Stomach (tissue), 9 donors: Measurements from ENCODE around the gene OLFM2. TPM values are rescaled to one million over a fixed set of nuclear protein-coding genes. Genes with fewer than 3 reads are reported as not detected.
A peak's percentile ranks its signal among the peaks of the same experiment; 100 is the strongest.
"Not testable (repeated sequence)": the region's sequence is repeated elsewhere in the genome, so short reads cannot be mapped to it uniquely, and the experiment has no call there.

Experiments used
- DNase-seq, 2 donors: peaks; one replicate each; pipeline versions ENCODE4 v3.0.0 to v3.0.0-alpha.2; 2013 to 2019
- H3K27ac ChIP-seq, 5 donors: fragments of 200-600 bp in 4 of 5; sonication (generic) in 4 of 5; one replicate each; pipeline ENCODE4 v1.5.1; 2013 to 2019; ENCODE audit warnings: mild to moderate bottlenecking in 1 of 5, moderate library complexity in 1 of 5
- H3K27me3 ChIP-seq, 3 donors: fragments of 200-600 bp; sonication (generic); one replicate each; pipeline ENCODE4 v1.5.1; 2017 to 2019; ENCODE audit warnings: mixed run types in 1 of 3
- H3K36me3 ChIP-seq, 4 donors: fragments of 200-600 bp; sonication (generic); 1 replicate in 3 of 4; 2 replicates in 1 of 4; pipeline ENCODE4 v1.5.1; 2016 to 2019
- H3K4me1 ChIP-seq, 4 donors: fragments of 200-600 bp; sonication (generic); one replicate each; pipeline ENCODE4 v1.5.1; 2016 to 2019
- H3K4me3 ChIP-seq, 4 donors: fragments of 200-600 bp; sonication (generic) in 3 of 4; one replicate each; pipeline ENCODE4 v1.5.1; 2016 to 2019; ENCODE audit warnings: mild to moderate bottlenecking in 1 of 4
- H3K9me3 ChIP-seq, 4 donors: fragments of 200-600 bp; sonication (generic); one replicate each; pipeline ENCODE4 v1.5.1; 2016 to 2019
- EP300 ChIP-seq: sonication (generic); formaldehyde crosslinking; IDR thresholded peaks from one replicate; pipeline ENCODE4 v1.6.1; 2017; ENCODE audit warnings: antibody characterized with exemption
- POLR2A ChIP-seq, 4 donors: fragments of 450-650 bp; IDR thresholded peaks; one replicate each; pipeline ENCODE4 v1.6.1; 2016; ENCODE audit warnings: antibody characterized with exemption in 4 of 4, control low read depth in 2 of 4, mild to moderate bottlenecking in 1 of 4, moderate library complexity in 1 of 4
- POLR2AphosphoS5 ChIP-seq, 3 donors: sonication (generic); formaldehyde crosslinking; IDR thresholded peaks; one replicate each; pipeline ENCODE4 v1.6.1; 2016; ENCODE audit warnings: antibody characterized with exemption in 3 of 3
- WGBS, 5 donors: extraction: QIAGEN DNeasy Blood & Tissue Kit in 3 of 5; methylation state at CpG; one replicate each; pipeline versions ENCODE4 v1.1.5 to v1.1.7; 2013 to 2018; 5-methylcytosine and 5-hydroxymethylcytosine counted together
- intact Hi-C: fragments of 100-400 bp; cut with DNase I; formaldehyde crosslinking; loops from one replicate; pipeline ENCODE4 v1.15.1; 2023; ENCODE audit warnings: low total_unique reads
- polyA plus RNA-seq, 3 donors: library from polyadenylated mRNA; stranded (reverse); fragments of 200-250 nt; gene quantifications; one replicate each; pipeline ENCODE4 v1.2.3, GENCODE V29; 2013
- total RNA-seq, 5 donors: library from RNA; depleted of rRNA; stranded (reverse); fragments of >200 nt; gene quantifications; one replicate each; pipeline versions ENCODE4 v1.1.0 to v1.2.3, GENCODE V29; 2014 to 2016
- TF ChIP-seq, protein P1 (sequence below), 7 experiments: fragments of 450-650 bp in 4 of 7; fragments of 200-600 bp in 3 of 7; sonication (generic) in 3 of 7; IDR thresholded peaks; one replicate each; pipeline ENCODE4 v1.5.1; 2016 to 2019; ENCODE audit warnings: antibody characterized with exemption in 7 of 7, control low read depth in 2 of 7, mild to moderate bottlenecking in 1 of 7
- donor health status: healthy with polysubstance abuse.
- donor health status: Bipolar disorder and iron deficiency.
- donor health status: healthy.

OLFM2 gene
- total and polyA plus RNA-seq, 8 donors, result 1.7 to 15.4 (median 6.0) TPM; not detected in 2

DNA sequence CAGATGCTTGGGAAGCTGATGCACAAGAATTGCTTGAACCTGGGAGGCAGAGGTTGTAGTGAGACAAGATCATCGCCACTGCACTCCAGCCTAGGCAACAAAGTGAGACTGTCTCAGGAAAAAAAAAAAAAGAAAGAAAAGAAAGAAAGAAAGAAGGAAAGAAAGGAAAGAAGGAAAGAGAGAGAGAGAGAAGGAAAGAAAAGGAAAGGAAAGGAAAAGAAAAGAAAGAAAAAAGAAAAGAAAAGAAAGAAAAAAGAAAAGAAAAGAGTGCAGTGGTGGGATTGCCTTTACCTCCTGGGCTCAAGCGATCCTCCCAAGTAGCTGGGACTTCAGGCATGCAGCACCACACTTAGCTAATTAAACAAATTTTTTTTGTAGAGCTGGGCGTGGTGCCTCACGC lies 12.9 kb downstream of the OLFM2 start:
- intact Hi-C loops, result no loop called here
- Histone ChIP-seq H3K4me3 (no peak overlapping the region), H3K4me1 (no peaks in the 10 kb centered on the region), H3K27ac (no peak overlapping the region), H3K9me3 (no peaks in the 10 kb centered on the region), H3K27me3 (peaks cover 0 to 25% (median 0%) of the 10 kb centered on the region in 3 donors), H3K36me3 (no peaks in the 10 kb centered on the region)
- 83 to 88% (median 86%) methylated on average over 4 of the region's 4 CpGs for WGBS, 5 donors
- no peak for TF ChIP-seq POLR2A (IDR thresholded peaks at IDR 0.05)
- TF ChIP-seq POLR2AphosphoS5 (IDR thresholded peaks at IDR 0.05), result no peak
- no peak for TF ChIP-seq EP300
- TF ChIP-seq, protein P1, sequence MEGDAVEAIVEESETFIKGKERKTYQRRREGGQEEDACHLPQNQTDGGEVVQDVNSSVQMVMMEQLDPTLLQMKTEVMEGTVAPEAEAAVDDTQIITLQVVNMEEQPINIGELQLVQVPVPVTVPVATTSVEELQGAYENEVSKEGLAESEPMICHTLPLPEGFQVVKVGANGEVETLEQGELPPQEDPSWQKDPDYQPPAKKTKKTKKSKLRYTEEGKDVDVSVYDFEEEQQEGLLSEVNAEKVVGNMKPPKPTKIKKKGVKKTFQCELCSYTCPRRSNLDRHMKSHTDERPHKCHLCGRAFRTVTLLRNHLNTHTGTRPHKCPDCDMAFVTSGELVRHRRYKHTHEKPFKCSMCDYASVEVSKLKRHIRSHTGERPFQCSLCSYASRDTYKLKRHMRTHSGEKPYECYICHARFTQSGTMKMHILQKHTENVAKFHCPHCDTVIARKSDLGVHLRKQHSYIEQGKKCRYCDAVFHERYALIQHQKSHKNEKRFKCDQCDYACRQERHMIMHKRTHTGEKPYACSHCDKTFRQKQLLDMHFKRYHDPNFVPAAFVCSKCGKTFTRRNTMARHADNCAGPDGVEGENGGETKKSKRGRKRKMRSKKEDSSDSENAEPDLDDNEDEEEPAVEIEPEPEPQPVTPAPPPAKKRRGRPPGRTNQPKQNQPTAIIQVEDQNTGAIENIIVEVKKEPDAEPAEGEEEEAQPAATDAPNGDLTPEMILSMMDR (IDR thresholded peaks at IDR 0.05), result no peak
- no peak for DNase-seq

DNA sequence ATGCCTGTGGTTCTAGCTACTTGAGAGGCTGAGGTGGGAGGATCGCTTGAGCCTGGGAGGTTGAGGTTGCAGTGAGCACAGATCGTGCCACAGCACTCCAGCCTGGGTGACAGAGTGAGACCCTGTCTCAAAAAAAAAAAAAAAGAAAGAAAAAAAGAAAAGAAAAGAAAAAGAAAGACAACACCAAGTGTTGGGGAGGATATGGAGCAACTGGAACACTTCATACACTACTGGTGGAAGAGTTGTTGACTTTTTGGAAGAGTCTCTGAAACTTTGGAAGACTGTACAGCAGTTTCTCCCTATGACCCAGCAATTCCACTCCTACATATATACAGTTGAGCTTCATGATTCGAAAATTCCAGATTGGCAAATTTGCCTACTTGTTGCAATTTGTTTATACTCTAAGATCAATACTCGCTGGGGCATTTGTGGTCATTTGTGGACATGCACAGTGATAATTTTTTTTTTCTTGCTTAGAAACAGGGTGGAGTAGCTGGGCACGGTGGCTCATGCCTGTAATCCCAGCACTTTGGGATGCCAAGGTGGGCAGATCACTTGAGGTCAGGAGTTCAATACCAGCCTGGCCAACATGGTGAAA lies 13.4 kb downstream of the OLFM2 start:
- H3K9me3 ChIP-seq, H3K4me1 ChIP-seq, DNase-seq, H3K36me3 ChIP-seq, H3K4me3 ChIP-seq, intact Hi-C loops, H3K27ac ChIP-seq: not testable (repeated sequence)
- H3K27me3 ChIP-seq, result peaks cover 0 to 29% (median 0%) of the 10 kb centered on the region in 3 donors
- 72 to 89% (median 79%) methylated on average over 5 of the region's 5 CpGs for WGBS, 5 donors

DNA sequence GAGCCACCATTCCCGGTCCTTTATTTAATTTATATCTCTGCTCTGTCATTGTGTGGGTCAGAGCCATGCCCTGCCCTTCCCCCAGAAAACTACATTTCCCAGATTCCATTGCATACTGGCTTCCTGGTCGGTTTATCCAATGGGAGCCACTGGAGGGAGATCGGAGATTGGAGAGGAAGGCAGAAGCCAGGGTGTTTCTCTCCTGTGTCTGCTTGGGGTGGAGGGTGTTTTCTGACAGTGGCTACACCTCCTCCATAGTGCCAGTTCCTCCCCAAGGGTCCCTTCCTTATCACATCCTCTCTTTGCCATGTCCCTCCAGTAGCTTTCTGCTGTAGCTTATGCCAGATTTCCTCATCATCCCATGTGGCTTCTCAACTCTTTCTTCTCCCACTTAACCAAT lies 19.0 kb downstream of the OLFM2 start:
- intact Hi-C loops, result no loop called here
- H3K9me3 ChIP-seq, result no peaks in the 10 kb centered on the region
- WGBS, 5 donors, result 2 to 14% (median 6%) methylated on average over 3 of the region's 3 CpGs
- H3K36me3 ChIP-seq, result no peaks in the 10 kb centered on the region
- TF ChIP-seq POLR2A (IDR thresholded peaks at IDR 0.05) (no peak), EP300 (no peak), POLR2AphosphoS5 (IDR thresholded peaks at IDR 0.05) (no peak)
- TF ChIP-seq, protein P1 (IDR thresholded peaks at IDR 0.05), result no peak
- H3K27ac ChIP-seq, result no peak overlapping the region
- no peak overlapping the region for H3K4me3 ChIP-seq
- H3K4me1 ChIP-seq, result peaks cover 16 to 25% (median 22%) of the 10 kb centered on the region in 4 donors
- peak; percentile 26 to 65 for DNase-seq
- peaks cover 10 to 84% (median 25%) of the 10 kb centered on the region in 3 donors for H3K27me3 ChIP-seq

DNA sequence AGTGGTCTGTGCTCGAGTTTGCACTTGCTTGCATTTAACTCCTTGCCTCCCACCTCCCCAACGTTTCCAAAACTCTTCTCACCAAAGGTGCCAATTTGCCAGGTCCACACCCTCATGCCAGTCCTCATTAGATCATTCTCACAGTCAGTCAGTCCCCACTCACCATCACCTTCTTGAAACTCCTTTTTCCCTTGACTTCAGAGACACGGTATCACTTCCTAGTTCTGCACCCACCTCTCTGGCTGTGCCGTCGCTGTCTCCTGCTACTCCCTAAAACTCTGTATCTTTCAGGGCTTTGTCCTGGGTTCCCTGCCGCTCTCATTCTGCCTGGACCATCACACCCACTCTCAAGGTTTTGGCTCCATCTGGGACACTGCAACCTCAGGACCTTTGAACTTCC lies 19.6 kb downstream of the OLFM2 start:
- Histone ChIP-seq H3K27ac (no peak overlapping the region), H3K4me3 (no peak overlapping the region), H3K27me3 (peaks cover 10 to 90% (median 31%) of the 10 kb centered on the region in 3 donors), H3K9me3 (no peaks in the 10 kb centered on the region), H3K4me1 (peaks cover 16 to 25% (median 22%) of the 10 kb centered on the region in 4 donors), H3K36me3 (no peaks in the 10 kb centered on the region)
- TF ChIP-seq POLR2A (IDR thresholded peaks at IDR 0.05) (no peak), EP300 (no peak), POLR2AphosphoS5 (IDR thresholded peaks at IDR 0.05) (no peak)
- TF ChIP-seq, protein P1 (IDR thresholded peaks at IDR 0.05), result no peak
- no peak for DNase-seq
- WGBS, 5 donors, result 41 to 53% (median 51%) methylated on average over 6 of the region's 6 CpGs
- intact Hi-C loops, result no loop called here
